CD8-positive, alpha-beta memory T cell (primary cell): ENCODE data around the gene SPNS2. TPM values are rescaled to one million over a fixed set of nuclear protein-coding genes. Genes with fewer than 3 reads are reported as not detected.

Experiments
- CTCF ChIA-PET: fragments of 350-600 bp; sonication (Branson Sonifier 250); formaldehyde crosslinking; loops from one replicate; lab custom pipeline; 2021; ENCODE audit warnings: antibody characterized with exemption; lab: Charles Lee
- POLR2A ChIA-PET: fragments of 350-600 bp; sonication (Branson Sonifier 250); formaldehyde crosslinking; loops from one replicate; lab custom pipeline; 2021; ENCODE audit warnings: antibody characterized with exemption; lab: Charles Lee
- DNase-seq, 5 donors: peaks; one replicate each; pipeline versions ENCODE4 v3.0.0 to v3.0.0-alpha.2; 2020 to 2022; ENCODE audit warnings: mixed read lengths in 1 of 5
- H3K27ac ChIP-seq: one replicate; pipeline ENCODE4 v1.7.0; 2013; ENCODE audit warnings: low read depth, mild to moderate bottlenecking, low read length, moderate library complexity
- H3K27me3 ChIP-seq: 2 replicates; pipeline ENCODE4 v1.7.0; 2013; ENCODE audit warnings: low read length, mild to moderate bottlenecking; ENCODE audit not compliant: insufficient read depth, poor library complexity, severe bottlenecking
- H3K36me3 ChIP-seq: 2 replicates; pipeline ENCODE4 v1.7.0; 2013; ENCODE audit warnings: mild to moderate bottlenecking, low read length, moderate library complexity; ENCODE audit not compliant: insufficient read depth
- H3K4me1 ChIP-seq: 2 replicates; pipeline ENCODE4 v1.7.0; 2013; ENCODE audit warnings: mild to moderate bottlenecking, low read length, moderate library complexity; ENCODE audit not compliant: insufficient read depth
- H3K4me3 ChIP-seq: 2 replicates; pipeline ENCODE4 v1.7.0; 2013; ENCODE audit warnings: mild to moderate bottlenecking, low read length
- H3K9me3 ChIP-seq: 2 replicates; pipeline ENCODE4 v1.7.0; 2013; ENCODE audit warnings: mild to moderate bottlenecking, low read length
- H3K27ac Mint-ChIP-seq, 8 donors: one replicate each; pipeline ENCODE4 v1.8.0; 2020 to 2021; ENCODE audit warnings: mixed read lengths in 8 of 8, mild to moderate bottlenecking in 6 of 8, inconsistent platforms in 3 of 8, moderate library complexity in 3 of 8
- H3K27me3 Mint-ChIP-seq, 2 donors: one replicate each; pipeline ENCODE4 v1.8.0; 2020 to 2021; ENCODE audit warnings: mixed read lengths in 2 of 2, mild to moderate bottlenecking in 1 of 2, moderate library complexity in 1 of 2
- H3K36me3 Mint-ChIP-seq, 3 donors: one replicate each; pipeline ENCODE4 v1.8.0; 2020 to 2021; ENCODE audit warnings: mixed read lengths in 3 of 3, inconsistent platforms in 1 of 3, mild to moderate bottlenecking in 1 of 3
- H3K4me1 Mint-ChIP-seq, 3 donors: one replicate each; pipeline ENCODE4 v1.8.0; 2020 to 2021; ENCODE audit warnings: mixed read lengths in 3 of 3, inconsistent platforms in 1 of 3, mild to moderate bottlenecking in 1 of 3
- H3K4me3 Mint-ChIP-seq, 7 donors: one replicate each; pipeline ENCODE4 v1.8.0; 2020 to 2021; ENCODE audit warnings: mixed read lengths in 7 of 7, mild to moderate bottlenecking in 6 of 7, moderate library complexity in 4 of 7, inconsistent platforms in 2 of 7
- H3K9me3 Mint-ChIP-seq, 5 donors: one replicate each; pipeline ENCODE4 v1.8.0; 2020 to 2022; ENCODE audit warnings: mixed read lengths in 5 of 5, mild to moderate bottlenecking in 3 of 5, moderate library complexity in 2 of 5, inconsistent platforms in 1 of 5
- polyA plus RNA-seq: library from polyadenylated mRNA; unstranded; fragments of 300-500 nt; fragmentation: Illumina TruSeq; gene quantifications from one replicate; pipeline ENCODE4 v1.2.3, GENCODE V29; 2021
- total RNA-seq, 2 experiments: library from RNA; stranded (reverse); gene quantifications; one replicate each; pipeline ENCODE4 v1.2.3, GENCODE V29; 2021

SPNS2 gene
- total and polyA plus RNA-seq, 3 experiments from 2014 or later = 0.10 to 0.50 (median 0.49) TPM

- H3K27me3 ChIP-seq = peaks cover 11% of the 10 kb centered on the region
- CTCF ChIA-PET = interaction anchor here (1.4 kb wide), 1 partner anchor 13 kb away, joined by 7 read pairs; no protein-coding TSS in a partner anchor
These were observed 81.0 kb downstream of the SPNS2 start for GRCh38 chr17:4579678-4580077.

GRCh38 chr17:4580291-4580690, 81.6 kb downstream of the SPNS2 start:
- ChIA-PET CTCF (interaction anchor here (1.4 kb wide), 1 partner anchor 14 kb away, joined by 7 read pairs; no protein-coding TSS in a partner anchor), POLR2A (no interaction called here)

More at GRCh38 chr17:4579678-4580077, 81.0 kb downstream of the SPNS2 start:
- H3K9me3 Mint-ChIP-seq = no peaks in the 10 kb centered on the region
- no peak overlapping the region for H3K4me3 Mint-ChIP-seq
- DNase-seq = no peak
- no peaks in the 10 kb centered on the region for H3K36me3 Mint-ChIP-seq
- POLR2A ChIA-PET = no interaction called here
- no peaks in the 10 kb centered on the region for H3K36me3 ChIP-seq
- peaks cover 3 to 10% (median 4%) of the 10 kb centered on the region in 3 donors for H3K4me1 Mint-ChIP-seq
- H3K9me3 ChIP-seq = no peaks in the 10 kb centered on the region
- no peak overlapping the region for H3K27ac ChIP-seq
- H3K4me1 ChIP-seq = no peaks in the 10 kb centered on the region
- no peak overlapping the region for H3K27ac Mint-ChIP-seq
- H3K4me3 ChIP-seq = no peak overlapping the region
- peaks cover 19 to 29% of the 10 kb centered on the region in 2 donors for H3K27me3 Mint-ChIP-seq

GRCh38 chr17:4582101-4582501, 83.4 kb downstream of the SPNS2 start:
- Mint-ChIP-seq H3K36me3 (no peaks in the 10 kb centered on the region), H3K27ac (peak overlapping the region in 1 of 8 donors; percentile 67), H3K4me1 (peaks cover 4 to 14% (median 4%) of the 10 kb centered on the region in 3 donors), H3K27me3 (peaks cover 31 to 45% of the 10 kb centered on the region in 2 donors), H3K9me3 (no peaks in the 10 kb centered on the region), H3K4me3 (no peak overlapping the region)
- Histone ChIP-seq H3K4me3 (no peak overlapping the region), H3K9me3 (no peaks in the 10 kb centered on the region), H3K4me1 (no peaks in the 10 kb centered on the region), H3K36me3 (no peaks in the 10 kb centered on the region), H3K27ac (no peak overlapping the region), H3K27me3 (peaks cover 22% of the 10 kb centered on the region)
- POLR2A ChIA-PET = no interaction called here
- DNase-seq = no peak
- CTCF ChIA-PET = interaction anchor here (1.4 kb wide), 1 partner anchor 15 kb away, joined by 6 read pairs; no protein-coding TSS in a partner anchor

More at GRCh38 chr17:4580291-4580690, 81.6 kb downstream of the SPNS2 start:
- peaks cover 4 to 14% (median 4%) of the 10 kb centered on the region in 3 donors for H3K4me1 Mint-ChIP-seq
- no peaks in the 10 kb centered on the region for H3K4me1 ChIP-seq
- H3K27me3 ChIP-seq = peaks cover 14% of the 10 kb centered on the region
- H3K27ac Mint-ChIP-seq = peak overlapping the region in 1 of 8 donors; percentile 33
- no peak overlapping the region for H3K4me3 Mint-ChIP-seq
- no peaks in the 10 kb centered on the region for H3K36me3 ChIP-seq
- DNase-seq = no peak
- H3K4me3 ChIP-seq = no peak overlapping the region
- H3K9me3 ChIP-seq = no peaks in the 10 kb centered on the region
- no peaks in the 10 kb centered on the region for H3K9me3 Mint-ChIP-seq
- H3K36me3 Mint-ChIP-seq = no peaks in the 10 kb centered on the region
- peaks cover 19 to 33% of the 10 kb centered on the region in 2 donors for H3K27me3 Mint-ChIP-seq
- no peak overlapping the region for H3K27ac ChIP-seq

DNA sequence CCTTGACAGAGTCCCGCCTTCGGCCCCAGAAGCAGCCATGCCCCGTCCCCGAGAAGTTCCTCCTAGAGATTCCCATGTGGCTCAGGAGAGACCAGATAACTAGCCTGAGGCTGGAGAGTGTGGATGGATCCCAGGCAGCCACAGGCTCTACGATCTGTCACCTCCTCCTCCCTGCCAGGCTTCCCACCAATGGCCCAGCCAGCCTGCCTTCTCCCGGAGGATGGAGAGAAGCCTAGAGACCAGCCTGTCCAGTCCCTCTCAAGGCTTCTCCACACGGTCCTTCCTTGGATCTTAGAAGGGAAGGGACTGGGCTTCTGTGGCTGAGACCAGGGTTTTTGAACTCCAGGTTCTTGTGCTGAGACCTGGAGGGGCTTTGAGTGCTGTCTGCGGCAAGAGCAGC, 84.0 kb downstream of the SPNS2 start:
- no peaks in the 10 kb centered on the region for H3K4me1 ChIP-seq
- no peak overlapping the region for H3K4me3 ChIP-seq
- H3K27ac ChIP-seq = no peak overlapping the region
- peaks cover 4 to 14% (median 4%) of the 10 kb centered on the region in 3 donors for H3K4me1 Mint-ChIP-seq
- ChIA-PET POLR2A (no interaction called here), CTCF (interaction anchor here (1.4 kb wide), 1 partner anchor 16 kb away, joined by 6 read pairs; no protein-coding TSS in a partner anchor)
- H3K36me3 ChIP-seq = no peaks in the 10 kb centered on the region
- H3K27me3 Mint-ChIP-seq = peaks cover 31 to 45% of the 10 kb centered on the region in 2 donors
- no peaks in the 10 kb centered on the region for H3K9me3 ChIP-seq
- no peaks in the 10 kb centered on the region for H3K9me3 Mint-ChIP-seq
- H3K4me3 Mint-ChIP-seq = no peak overlapping the region
- H3K27ac Mint-ChIP-seq = no peak overlapping the region
- DNase-seq = no peak
- H3K36me3 Mint-ChIP-seq = no peaks in the 10 kb centered on the region
- H3K27me3 ChIP-seq = peaks cover 22% of the 10 kb centered on the region

GRCh38 chr17:4583206-4583605, 84.5 kb downstream of the SPNS2 start:
- CTCF ChIA-PET = no interaction called here
- peaks cover 31 to 45% of the 10 kb centered on the region in 2 donors for H3K27me3 Mint-ChIP-seq
- no peaks in the 10 kb centered on the region for H3K9me3 ChIP-seq
- peak overlapping the region in 4 of 7 donors; percentile 29 to 74 (median 55) for H3K4me3 Mint-ChIP-seq
- no peaks in the 10 kb centered on the region for H3K36me3 ChIP-seq
- H3K27me3 ChIP-seq = peaks cover 22% of the 10 kb centered on the region
- DNase-seq = no peak
- H3K9me3 Mint-ChIP-seq = no peaks in the 10 kb centered on the region
- H3K4me1 ChIP-seq = no peaks in the 10 kb centered on the region
- no peak overlapping the region for H3K27ac Mint-ChIP-seq
- H3K27ac ChIP-seq = no peak overlapping the region
- H3K4me1 Mint-ChIP-seq = peaks cover 4 to 14% (median 4%) of the 10 kb centered on the region in 3 donors
- POLR2A ChIA-PET = no interaction called here
- H3K36me3 Mint-ChIP-seq = no peaks in the 10 kb centered on the region
- no peak overlapping the region for H3K4me3 ChIP-seq

- Mint-ChIP-seq H3K36me3 (no peaks in the 10 kb centered on the region), H3K4me1 (peaks cover 4 to 14% (median 4%) of the 10 kb centered on the region in 3 donors), H3K27ac (no peak overlapping the region), H3K27me3 (peaks cover 31 to 45% of the 10 kb centered on the region in 2 donors), H3K9me3 (no peaks in the 10 kb centered on the region), H3K4me3 (peak overlapping the region; percentile 7 to 82 (median 73))
- Histone ChIP-seq H3K4me3 (no peak overlapping the region), H3K9me3 (no peaks in the 10 kb centered on the region), H3K36me3 (no peaks in the 10 kb centered on the region), H3K4me1 (no peaks in the 10 kb centered on the region), H3K27me3 (peaks cover 22% of the 10 kb centered on the region), H3K27ac (no peak overlapping the region)
- CTCF ChIA-PET = no interaction called here
- DNase-seq = peak in 1 of 5 donors; percentile 11
- POLR2A ChIA-PET = no interaction called here
These were observed 85.1 kb downstream of the SPNS2 start for GRCh38 chr17:4583782-4584100.

GRCh38 chr17:4584101-4584916, 85.6 kb downstream of the SPNS2 start, which contains the start of gene SMTNL2:
TSS of gene SMTNL2 (plus strand) at chr17:4584529. CDS start at chr17:4584606, 77 bp downstream.
- Histone ChIP-seq H3K9me3 (no peaks in the 10 kb centered on the region), H3K4me3 (no peak within 1 kb of the TSS), H3K36me3 (no peaks in the 10 kb centered on the region), H3K27me3 (peaks cover 22% of the 10 kb centered on the region), H3K4me1 (no peaks in the 10 kb centered on the region), H3K27ac (no peak within 1 kb of the TSS)
- Mint-ChIP-seq H3K27ac (no peak within 1 kb of the TSS), H3K9me3 (no peaks in the 10 kb centered on the region), H3K4me1 (peaks cover 4 to 14% (median 4%) of the 10 kb centered on the region in 3 donors), H3K36me3 (no peaks in the 10 kb centered on the region), H3K27me3 (peaks cover 31 to 45% of the 10 kb centered on the region in 2 donors), H3K4me3 (peak within 1 kb of the TSS; percentile 7 to 82 (median 73))
- POLR2A ChIA-PET = no interaction called here
- CTCF ChIA-PET = no interaction called here
- DNase-seq = peak in 1 of 5 donors; percentile 19
